ENCODE measurements around the gene LHFPL3.

LHFPL3 gene

DNA sequence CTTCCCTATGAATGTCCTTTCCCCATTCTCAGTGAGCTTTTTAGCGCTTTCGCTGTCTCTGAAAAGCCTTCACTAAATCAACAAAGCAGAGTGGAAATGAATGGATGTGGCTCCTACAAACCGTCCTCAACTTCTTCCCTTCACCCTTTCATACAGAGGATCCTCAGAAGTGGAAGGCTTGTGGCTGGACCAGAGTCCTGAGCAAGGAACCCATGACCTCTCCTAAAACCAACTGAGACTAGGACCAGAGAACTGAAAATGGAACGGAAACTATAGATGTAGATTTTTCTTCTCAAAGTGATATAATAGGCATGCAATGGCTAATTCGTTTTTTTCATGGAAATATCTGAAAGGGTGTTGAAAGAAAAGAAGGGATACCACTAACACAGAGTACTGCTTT lies 122.5 kb downstream of the LHFPL3 start:
- no peak for DNase-seq (ENCODE audit: low read depth)
- H3K4me3 ChIP-seq (ENCODE audit: low read depth, low read length) = no peak overlapping the region
- TF ChIP-seq CTCF (IDR thresholded peaks at IDR 0.05; ENCODE audit: low read depth, low read length, missing control alignments) = no peak

DNA sequence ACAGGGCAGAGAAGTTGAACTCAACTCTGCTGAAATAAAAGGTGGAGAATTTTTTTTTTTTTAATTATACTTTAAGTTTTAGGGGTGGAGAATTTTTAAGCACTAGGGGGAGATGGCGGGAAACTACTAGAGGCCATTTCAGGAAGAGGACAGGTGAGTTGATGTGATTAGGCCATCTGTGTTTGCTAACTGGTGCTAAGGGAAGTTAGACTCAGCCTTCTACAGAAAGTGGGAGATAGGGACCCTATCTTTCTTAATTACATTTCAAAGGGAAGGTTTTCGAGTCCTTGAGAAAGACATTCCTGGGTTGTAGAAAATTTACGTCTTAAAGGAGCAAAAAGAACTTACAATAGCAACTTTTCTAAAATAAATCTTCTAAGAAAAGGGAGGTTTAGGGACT lies 124.8 kb downstream of the LHFPL3 start:
- DNase-seq (ENCODE audit: low read depth) = no peak
- no peak overlapping the region for H3K4me3 ChIP-seq (ENCODE audit: low read depth, low read length)
- no peak for TF ChIP-seq CTCF (IDR thresholded peaks at IDR 0.05; ENCODE audit: low read depth, low read length, missing control alignments)

DNA sequence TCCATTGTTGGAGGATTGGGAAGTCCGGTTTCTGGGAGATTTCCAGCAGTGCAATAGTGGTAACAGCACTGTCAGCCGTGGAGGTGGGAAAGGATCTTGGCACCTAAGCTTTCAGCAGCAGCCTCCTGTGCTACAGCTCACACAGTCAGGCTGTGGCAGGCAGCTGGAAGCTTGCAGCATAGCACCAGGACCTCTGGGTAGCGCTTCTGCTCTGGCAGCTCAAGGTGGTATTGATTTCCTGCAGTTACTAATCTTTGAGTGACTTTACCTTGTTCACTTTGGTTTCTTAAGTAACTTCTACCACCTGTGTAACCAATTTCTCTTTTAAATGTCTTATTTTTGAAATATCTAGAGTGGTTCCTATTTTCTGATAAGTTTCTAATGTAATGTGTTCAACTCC lies 130.5 kb downstream of the LHFPL3 start:
- DNase-seq (ENCODE audit: low read depth) = no peak

GRCh38 chr7:104469166-104469820 lies 140.9 kb downstream of the LHFPL3 start:
- TF ChIP-seq CTCF (IDR thresholded peaks at IDR 0.05; ENCODE audit: low read depth, low read length, missing control alignments) = no peak
- no peak overlapping the region for H3K4me3 ChIP-seq (ENCODE audit: low read depth, low read length)
- no peak for DNase-seq (ENCODE audit: low read depth)

More for the DNA sequence above, 130.5 kb downstream of the LHFPL3 start:
- no peak overlapping the region for H3K4me3 ChIP-seq (ENCODE audit: low read depth, low read length)
- no peak for TF ChIP-seq CTCF (IDR thresholded peaks at IDR 0.05; ENCODE audit: low read depth, low read length, missing control alignments)

DNA sequence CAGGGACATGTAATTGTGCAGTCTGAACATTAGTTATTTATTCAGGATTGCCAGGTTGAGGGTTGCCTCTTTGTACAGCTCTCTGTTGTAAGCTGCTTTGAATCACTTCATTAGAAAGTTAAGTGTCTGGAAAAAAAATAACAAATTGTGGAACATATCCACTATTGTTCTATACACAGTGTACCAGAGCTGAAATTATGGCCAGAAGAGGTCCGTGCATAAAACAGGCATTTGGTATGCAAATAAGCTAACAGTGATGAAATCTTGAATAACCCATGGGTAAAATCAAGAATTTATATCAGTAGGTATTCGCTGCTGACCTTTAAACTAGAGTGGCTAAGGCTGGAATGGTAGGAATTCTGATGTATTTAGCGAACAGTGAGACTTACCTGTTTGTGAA lies 152.1 kb downstream of the LHFPL3 start:
- TF ChIP-seq CTCF (IDR thresholded peaks at IDR 0.05; ENCODE audit: low read depth, low read length, missing control alignments) = no peak
- DNase-seq (ENCODE audit: low read depth) = no peak
- no peak overlapping the region for H3K4me3 ChIP-seq (ENCODE audit: low read depth, low read length)

GRCh38 chr7:104482362-104483037 lies 154.1 kb downstream of the LHFPL3 start:
- H3K4me3 ChIP-seq (ENCODE audit: low read depth, low read length) = no peak overlapping the region
- TF ChIP-seq CTCF (IDR thresholded peaks at IDR 0.05; ENCODE audit: low read depth, low read length, missing control alignments) = no peak
- DNase-seq (ENCODE audit: low read depth) = no peak

DNA sequence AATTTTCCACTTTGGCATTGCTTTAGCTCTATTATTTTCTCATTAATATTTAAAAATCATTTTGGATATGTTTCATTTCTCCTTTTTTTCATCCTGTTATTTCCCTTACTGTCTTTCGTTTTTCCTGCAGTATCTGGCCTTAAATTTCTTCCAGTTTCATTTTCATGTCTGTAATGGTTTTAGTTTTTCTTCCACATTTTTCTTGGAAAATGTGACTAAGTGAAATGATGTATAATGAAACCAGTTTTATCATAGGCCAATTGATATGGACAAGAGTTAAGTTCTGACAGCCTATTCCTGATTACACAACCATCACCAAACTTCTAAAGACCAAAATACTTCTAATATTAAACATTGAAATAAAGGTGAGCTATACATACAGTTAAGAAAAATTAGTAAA lies 158.5 kb downstream of the LHFPL3 start:
- no peak for DNase-seq (ENCODE audit: low read depth)
- no peak overlapping the region for H3K4me3 ChIP-seq (ENCODE audit: low read depth, low read length)
- TF ChIP-seq CTCF (IDR thresholded peaks at IDR 0.05; ENCODE audit: low read depth, low read length, missing control alignments) = no peak

Data from GM12864 (cell line).